ENCODE measurements around the gene PGP. TPM values are rescaled to one million over a fixed set of nuclear protein-coding genes. Genes with fewer than 3 reads are reported as not detected.
A peak's percentile ranks its signal among the peaks of the same experiment; 100 is the strongest.
"Not testable (repeated sequence)": the region's sequence is repeated elsewhere in the genome, so short reads cannot be mapped to it uniquely, and the experiment has no call there.

Gene PGP
- polyA plus RNA-seq (ENCODE audit: insufficient read depth in 1 of 5, insufficient read length in 5 of 5, low replicate concordance in 1 of 5), result 10 to 100 TPM in 1 of 5 donors, 1 to 10 TPM in 4; 7.2 to 13.3 (median 9.1) TPM
- long read RNA-seq, donor 1, transcript PGP-201 (2 exons, 2,727 nt), result major isoform, 17 of 19 reads
- long read RNA-seq, donor 1, partial matches to known transcripts, result 0 of 19 reads
- long read RNA-seq, donor 1, other reads (novel, unspliced or antisense), result 0 of 19 reads
- long read RNA-seq, donor 2, transcript PGP-201 (2 exons, 2,727 nt), result major isoform, 17 of 17 reads
- long read RNA-seq, donor 2, partial matches to known transcripts, result 0 of 17 reads
- long read RNA-seq, donor 2, other reads (novel, unspliced or antisense), result 0 of 17 reads
- long read RNA-seq, donor 3, transcript PGP-201 (2 exons, 2,727 nt), result major isoform, 10 of 10 reads
- long read RNA-seq, donor 3, partial matches to known transcripts, result 0 of 10 reads
- long read RNA-seq, donor 3, other reads (novel, unspliced or antisense), result 0 of 10 reads
- long read RNA-seq, donor 4, transcript PGP-201 (2 exons, 2,727 nt), result major isoform, 10 of 10 reads
- long read RNA-seq, donor 4, partial matches to known transcripts, result 0 of 10 reads
- long read RNA-seq, donor 4, other reads (novel, unspliced or antisense), result 0 of 10 reads
- long read RNA-seq, donor 5, transcript PGP-201 (2 exons, 2,727 nt), result major isoform, 23 of 23 reads
- long read RNA-seq, donor 5, partial matches to known transcripts, result 0 of 23 reads
- long read RNA-seq, donor 5, other reads (novel, unspliced or antisense), result 0 of 23 reads
- long read RNA-seq, donor 6, transcript PGP-201 (2 exons, 2,727 nt), result major isoform, 10 of 10 reads
- long read RNA-seq, donor 6, partial matches to known transcripts, result 0 of 10 reads
- long read RNA-seq, donor 6, other reads (novel, unspliced or antisense), result 0 of 10 reads
- long read RNA-seq, donor 7, transcript PGP-201 (2 exons, 2,727 nt), result major isoform, 24 of 24 reads
- long read RNA-seq, donor 7, partial matches to known transcripts, result 0 of 24 reads
- long read RNA-seq, donor 7, other reads (novel, unspliced or antisense), result 0 of 24 reads
- long read RNA-seq, donor 8, transcript PGP-201 (2 exons, 2,727 nt), result major isoform, 6 of 6 reads
- long read RNA-seq, donor 8, partial matches to known transcripts, result 0 of 6 reads
- long read RNA-seq, donor 8, other reads (novel, unspliced or antisense), result 0 of 6 reads

- DNase-seq, result no peak
These were observed at the start of gene PGP for GRCh38 chr16:2214719-2214968. PGP (minus strand) TSS chr16:2214840; CDS start chr16:2214777, 63 bp downstream.

GRCh38 chr16:2263026-2263425 is 48.4 kb upstream of the PGP start:
- DNase-seq, result not testable (repeated sequence)

DNA sequence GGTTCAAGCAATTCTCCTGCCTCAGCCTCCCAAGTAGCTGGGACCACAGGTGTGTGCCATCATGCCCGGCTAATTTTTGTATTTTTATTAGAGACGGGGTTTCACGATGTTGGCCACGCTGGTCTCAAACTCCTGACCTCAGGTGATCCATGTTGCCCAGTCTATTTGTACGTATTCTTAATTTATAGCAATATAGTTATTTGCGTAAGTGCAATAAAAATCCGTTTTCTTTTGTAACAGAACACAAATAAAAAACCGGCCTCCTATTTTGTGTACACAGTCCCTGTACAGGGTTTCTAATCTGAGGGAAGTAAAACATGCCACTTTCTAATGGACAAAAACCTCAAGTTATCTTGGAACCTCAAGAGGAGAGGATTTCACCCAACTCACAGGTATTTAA is 45.6 kb upstream of the PGP start:
- no peak for DNase-seq

DNA sequence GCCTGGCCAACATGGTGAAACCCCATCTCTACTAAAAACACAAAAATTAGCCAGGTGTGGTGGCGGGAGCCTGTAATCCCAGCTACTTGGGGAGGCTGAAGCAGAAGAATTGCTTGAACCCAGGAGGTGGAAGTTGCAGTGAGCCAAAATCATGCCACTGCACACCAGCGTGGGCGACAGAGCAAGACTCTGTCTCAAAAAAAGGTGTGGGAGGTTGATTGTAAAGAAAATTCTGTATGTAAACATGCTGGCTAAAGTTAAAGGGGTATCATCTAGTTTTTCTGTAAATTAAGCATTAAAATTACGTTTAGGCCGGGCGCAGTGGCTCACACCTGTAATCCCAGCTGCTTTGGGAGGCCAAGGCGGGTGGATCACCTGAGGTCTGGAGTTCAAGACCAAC is 43.9 kb upstream of the PGP start:
- DNase-seq, result not testable (repeated sequence)

- DNase-seq, result no peak
These were observed 43.1 kb upstream of the PGP start for GRCh38 chr16:2257726-2258125.

- DNase-seq, result no peak
These were observed 42.0 kb upstream of the PGP start for GRCh38 chr16:2256531-2257140.

DNA sequence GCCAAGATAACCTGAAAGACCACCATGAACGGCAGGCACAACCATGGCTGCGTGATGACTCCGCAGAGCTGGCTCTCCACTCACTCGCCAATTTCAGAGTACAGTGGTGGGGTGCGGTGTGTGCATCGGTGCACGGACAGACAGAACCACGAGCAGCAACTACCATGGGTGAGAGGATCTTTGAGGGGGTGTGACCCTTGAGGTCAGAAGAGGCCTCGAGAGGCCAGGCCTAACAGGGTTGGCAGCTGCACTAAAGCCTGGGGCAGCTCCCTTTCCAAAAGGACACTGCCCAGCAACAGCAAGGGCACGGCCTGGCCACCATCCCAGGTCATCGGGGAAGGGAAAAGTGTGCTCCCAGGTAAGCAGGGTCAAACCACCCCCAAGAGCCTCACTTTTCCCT is 38.7 kb upstream of the PGP start:
- DNase-seq, result no peak

DNA sequence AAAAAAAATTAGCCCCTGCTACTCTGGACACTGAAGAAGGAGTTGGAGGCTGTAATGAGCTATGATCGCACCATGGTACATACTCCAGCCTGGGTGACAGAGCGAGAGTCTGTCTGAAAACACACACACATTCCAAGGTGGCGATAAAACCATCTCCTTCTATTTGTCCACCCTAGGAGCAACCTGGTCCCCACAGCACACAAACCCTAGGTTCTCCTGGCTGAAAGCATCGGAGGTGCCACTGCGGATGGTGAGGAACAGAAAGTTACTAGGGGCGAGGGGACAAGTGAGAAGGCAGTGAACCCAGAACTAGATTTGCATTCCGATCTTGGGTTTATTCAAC is 38.1 kb upstream of the PGP start:
- DNase-seq, result no peak

- DNase-seq, result peak; percentile 95
These were observed 36.9 kb upstream of the PGP start, which contains the start of gene ECI1 for GRCh38 chr16:2251296-2252111. ECI1 (minus strand) TSS chr16:2251587; CDS start chr16:2251566, 21 bp downstream.

- no peak for DNase-seq
These were observed 36.1 kb upstream of the PGP start for GRCh38 chr16:2250652-2251295.

GRCh38 chr16:2246301-2246885 is 31.8 kb upstream of the PGP start:
- DNase-seq, result no peak

DNA sequence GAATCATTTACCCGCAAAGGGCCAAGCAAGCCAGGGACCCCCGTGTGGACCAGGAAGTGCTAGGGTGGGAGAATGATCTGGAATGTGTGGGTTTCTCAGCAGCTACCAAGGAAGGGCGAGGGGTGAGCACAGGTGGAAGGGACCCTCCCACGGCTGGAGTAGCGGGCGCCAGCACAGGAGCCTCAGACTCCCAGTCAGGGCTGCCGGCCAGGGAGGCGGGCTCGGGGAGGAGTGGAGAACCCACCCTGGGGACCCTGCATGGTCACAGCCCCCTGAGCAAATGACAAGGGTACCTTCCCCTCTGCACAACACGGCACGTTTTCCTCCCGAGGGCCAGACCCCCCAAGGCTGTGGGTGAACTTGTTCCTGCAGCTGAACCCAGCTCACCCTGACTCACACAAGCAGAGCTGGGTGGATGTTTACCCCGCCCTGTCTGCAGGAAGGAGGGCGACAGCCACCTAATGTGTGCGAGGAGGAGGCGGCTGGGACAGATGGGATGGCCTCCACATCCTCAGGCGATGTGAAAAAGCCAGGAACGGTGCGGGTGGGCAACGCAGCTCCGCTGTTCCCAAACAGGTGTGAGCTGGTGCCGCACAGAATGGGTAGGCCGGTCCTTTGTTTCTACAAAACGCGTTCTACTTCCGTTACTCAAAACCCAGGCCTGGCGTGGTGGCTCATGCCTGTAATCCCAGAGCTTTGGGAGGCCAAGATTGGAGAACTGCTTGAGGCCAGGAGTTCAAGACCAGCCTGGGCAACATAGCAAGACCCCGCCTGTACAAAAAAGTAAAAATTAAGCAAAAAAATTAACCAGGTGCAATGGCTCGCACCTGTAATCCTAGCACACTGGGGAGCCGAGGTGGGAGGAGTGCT is 30.5 kb upstream of the PGP start:
- DNase-seq, result no peak

DNA sequence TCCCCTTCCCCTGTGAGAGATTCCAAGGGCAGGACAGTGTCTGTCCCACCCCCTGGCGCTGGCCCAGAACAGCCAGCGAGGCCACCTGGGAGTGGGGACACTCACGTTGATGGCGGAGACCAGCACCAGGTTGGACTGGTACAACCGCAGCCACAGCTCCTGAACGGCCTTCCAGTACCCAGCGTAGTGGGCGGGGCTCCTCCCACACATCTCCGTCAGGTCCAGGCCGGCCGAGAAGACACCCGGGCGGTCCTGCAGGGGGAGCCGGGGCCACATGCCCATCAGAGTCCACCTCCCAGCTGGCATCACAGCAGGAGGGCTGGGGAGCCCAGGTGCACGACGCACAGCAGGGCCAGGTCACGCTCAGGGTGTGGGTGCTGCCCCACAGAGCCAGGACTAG is 29.7 kb upstream of the PGP start:
- DNase-seq, result no peak

DNA sequence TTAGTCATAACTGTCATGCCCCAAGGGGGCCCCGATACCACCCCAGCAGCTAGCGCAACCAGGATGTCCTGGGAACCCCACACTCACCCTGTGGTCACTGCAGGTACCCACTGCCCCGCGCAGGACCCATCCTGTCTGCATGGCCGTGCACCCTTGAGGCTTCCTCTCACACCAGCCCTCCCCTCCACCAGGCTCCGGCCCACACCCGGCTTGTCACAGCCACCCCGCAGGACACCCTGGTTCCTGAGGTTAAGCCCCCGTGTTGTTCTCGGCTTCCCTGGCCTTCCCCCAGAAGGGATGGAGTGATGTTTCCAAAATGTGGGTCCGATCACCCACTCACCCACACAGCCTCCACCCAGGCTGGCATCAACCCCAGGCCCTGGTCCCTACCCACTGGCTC is 29.1 kb upstream of the PGP start:
- DNase-seq, result no peak

GRCh38 chr16:2243031-2243528 is 28.4 kb upstream of the PGP start:
- no peak for DNase-seq

DNA sequence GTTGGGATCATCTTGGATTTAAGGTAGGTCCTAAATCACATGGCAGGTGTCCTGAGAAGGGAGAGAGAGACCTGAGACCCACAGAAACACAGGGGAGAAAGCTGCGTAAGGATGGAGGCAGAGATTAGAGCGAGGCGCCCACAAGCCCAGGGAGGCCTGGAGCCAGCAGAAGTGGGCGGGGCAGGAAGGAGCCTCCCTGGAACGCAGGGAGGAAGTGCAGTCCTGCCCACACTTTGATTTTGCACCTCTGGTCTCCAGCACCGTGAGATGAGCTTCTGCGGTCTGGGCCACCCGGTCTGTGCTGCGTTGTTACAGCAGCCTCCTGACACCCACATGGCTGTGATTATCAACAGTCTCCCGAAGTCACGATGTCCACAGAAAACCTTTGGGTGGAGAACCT is 28.0 kb upstream of the PGP start:
- no peak for DNase-seq

DNA sequence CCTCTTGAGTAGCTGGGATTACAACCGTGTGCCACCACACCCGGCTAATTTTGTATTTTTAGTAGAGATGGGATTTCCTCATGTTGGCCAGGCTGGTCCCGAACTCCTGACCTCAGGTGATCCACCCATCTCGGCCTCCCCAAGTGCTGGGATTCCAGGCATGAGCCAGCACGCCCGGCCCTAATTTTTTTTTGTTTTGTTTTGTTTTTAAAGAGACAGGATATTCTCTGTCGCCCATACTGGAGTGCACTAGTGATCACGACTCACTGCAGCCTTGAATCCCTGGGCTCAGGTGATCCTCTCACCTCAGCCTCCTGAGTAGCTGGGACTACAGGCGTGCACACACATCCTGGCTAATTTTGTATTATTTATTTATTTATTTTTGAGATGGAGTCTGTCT is 25.7 kb upstream of the PGP start:
- DNase-seq, result not testable (repeated sequence)

GRCh38 chr16:2238838-2239675 is 24.4 kb upstream of the PGP start:
- DNase-seq, result no peak

Measured in right lung (tissue), 10 donors.